HG02798 (cell line): ENCODE data around the gene PROCA1.
A peak's percentile ranks its signal among the peaks of the same experiment; 100 is the strongest.

Experiments
- ATAC-seq: cut with Tn5 transposase; IDR thresholded peaks from one replicate; pipeline ENCODE4 v1.9.1; 2021; ENCODE audit warnings: mild to moderate bottlenecking; ENCODE audit not compliant: unreplicated experiment, poor library complexity

Gene PROCA1

DNA sequence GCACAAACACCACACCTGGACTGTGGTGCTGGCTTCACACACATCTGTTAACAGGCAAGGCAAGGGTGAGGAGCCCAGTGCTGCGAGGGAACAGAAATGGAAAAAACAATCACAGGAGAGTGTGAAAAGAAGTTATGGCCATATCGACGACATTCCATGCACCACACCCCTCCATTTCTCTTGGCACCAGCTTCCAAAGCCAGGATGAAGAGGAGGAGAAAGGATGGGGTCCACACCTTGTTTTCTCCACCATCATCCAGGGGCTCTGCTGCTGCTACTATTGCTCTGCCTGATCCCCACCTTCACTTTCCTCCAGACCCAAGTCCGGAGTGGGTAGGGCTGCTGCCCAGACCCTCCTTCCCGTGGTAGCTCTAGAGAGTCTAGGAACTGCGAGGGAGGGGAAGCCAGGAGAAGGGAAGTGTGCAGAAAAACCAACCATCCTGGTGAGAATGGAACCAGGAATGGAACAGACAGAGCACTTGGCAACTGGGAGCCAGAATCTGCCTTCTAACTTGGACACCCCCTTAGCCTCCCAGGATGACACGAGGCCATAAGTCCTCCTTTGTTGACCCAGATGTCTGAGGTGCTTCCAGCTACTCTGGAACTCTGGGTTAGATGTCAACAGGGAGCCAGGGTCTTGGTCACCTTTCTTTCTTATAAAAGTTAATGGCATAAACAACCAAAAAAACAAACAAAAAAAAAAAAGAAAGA lies 1.2 kb upstream of the PROCA1 start:
- ATAC-seq, result no peak

DNA sequence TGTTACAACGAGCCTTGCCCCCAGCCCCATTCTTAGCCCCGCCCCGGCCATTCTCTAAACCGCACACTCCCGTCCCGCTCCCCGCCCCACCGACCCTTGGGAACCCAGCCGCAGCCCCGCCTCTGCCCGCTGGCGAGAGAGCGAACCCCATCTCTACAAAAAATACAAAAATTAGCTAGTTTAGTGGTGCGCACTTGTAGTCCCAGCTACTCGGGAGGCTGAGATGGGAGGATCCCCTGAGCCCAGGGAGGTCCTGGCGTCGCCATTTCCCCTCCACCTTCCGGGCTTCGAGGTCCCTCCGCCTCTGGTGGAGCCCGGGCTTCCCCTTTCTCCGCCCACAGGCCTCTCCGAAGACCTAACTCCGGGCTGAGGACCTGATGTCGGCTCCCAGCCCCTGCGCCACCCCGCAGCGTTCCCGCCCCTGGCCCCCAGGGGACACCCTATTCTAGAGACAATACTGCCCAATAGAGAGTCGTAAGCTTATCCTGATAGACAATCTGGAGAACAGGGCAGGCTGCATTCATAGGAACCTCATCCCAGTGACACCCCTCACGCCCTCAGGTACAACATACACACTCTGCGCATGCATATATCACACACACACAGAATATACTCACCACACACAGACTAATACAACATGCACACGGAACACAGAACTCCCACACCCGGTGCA lies 480 bp upstream of the PROCA1 start:
- ATAC-seq, result no peak

DNA sequence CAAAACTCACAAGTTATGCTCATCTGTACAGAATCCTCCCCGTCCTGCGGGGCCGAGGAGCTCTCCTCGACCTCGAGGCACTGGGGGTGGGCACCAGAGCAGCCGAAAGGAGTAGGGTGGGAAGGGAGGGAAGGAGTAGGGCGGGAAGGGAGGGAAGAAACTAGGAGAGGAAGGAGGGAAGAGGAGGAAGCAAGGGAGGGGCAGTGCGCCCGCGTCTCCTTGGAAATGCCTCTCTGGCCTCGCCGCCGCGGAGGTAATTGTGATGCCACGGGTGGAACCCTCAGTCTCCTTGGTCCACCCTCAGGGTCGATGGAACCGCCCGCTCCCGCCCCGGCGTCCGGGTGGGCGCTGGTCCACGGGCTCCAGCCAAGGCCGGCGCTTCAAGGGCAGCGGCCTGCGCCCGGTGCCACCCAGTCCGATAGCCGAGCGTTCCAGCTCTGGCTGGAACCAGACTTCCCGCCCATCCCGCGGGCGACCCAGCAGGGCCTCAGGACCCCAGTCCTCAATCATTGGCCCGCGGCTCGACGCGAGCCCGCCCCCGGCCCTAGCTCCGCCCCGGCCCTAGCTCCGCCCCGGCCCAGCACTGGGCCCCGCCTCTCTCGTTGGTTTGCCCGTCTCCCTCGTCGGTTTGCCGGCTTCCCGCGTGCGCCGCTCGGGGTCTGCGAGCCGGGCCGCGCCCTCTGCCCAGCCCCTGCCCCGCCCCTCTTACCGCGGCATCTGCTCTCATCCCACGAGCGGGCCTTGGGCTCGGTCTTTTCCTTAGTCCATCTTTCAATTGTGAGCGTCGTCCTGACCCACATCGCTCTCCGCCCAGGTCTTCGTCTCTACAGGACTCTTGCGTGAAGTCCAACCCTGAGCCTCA lies 596 bp downstream of the PROCA1 start:
- peak; percentile 88 for ATAC-seq

DNA sequence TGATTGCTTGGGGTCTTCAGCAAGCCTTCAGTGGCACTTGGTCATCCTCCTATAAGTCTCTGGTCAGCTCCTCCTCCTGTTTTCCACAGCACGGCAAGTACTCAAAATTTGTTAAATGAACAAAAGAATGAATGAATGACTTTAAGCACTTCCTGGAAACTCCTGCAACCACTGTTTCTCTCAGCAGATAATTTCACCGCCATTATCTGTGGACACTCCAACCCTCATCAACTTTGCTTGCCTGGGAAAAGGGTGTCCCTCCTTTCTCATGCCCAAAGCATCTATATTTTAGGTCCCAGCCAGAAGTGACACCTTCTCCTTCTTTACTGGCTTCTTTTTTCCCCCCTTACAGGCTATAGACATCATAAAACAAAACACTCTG lies 4.4 kb downstream of the PROCA1 start:
- no peak for ATAC-seq

DNA sequence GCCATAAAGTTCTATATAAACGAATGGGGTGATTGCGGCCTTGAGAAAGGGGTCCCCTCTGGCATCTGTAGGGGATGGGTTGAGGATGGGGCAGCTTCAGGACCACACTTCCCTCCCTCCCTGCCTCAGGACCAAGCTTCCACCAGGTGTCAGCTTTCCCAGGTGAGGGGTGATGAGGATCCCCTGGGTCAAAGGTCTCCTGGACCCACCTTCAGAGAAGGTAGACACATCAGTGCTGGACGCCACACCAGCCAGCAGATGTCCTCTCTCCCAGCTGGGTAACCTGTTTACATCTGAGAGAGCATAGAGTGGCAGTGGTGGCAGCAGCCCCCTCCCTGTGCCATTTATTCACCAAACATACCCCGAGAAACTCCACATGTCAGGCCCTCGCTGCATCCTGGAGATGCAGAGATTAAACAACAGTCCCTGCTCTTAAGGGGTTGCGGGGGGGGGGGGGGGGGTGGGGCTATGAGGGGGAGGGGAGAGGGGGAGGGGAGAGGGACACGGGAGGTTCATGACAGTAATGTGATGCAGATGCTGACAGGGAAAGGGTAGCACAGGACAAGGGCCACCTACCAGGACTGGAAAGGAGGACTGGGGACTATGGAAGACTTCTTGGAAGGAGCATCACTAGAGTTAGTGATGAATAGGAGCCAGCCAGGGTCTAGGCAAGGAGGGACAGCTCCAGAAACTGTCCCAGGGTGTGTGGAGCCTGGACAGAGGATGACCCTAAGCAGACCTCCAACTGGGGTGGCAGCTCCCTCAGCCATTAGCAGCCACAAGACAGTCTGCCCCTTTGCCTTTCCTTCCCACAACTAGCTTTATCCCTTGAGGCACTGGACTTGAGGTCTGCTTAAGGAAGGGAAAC lies 5.0 kb downstream of the PROCA1 start:
- no peak for ATAC-seq

DNA sequence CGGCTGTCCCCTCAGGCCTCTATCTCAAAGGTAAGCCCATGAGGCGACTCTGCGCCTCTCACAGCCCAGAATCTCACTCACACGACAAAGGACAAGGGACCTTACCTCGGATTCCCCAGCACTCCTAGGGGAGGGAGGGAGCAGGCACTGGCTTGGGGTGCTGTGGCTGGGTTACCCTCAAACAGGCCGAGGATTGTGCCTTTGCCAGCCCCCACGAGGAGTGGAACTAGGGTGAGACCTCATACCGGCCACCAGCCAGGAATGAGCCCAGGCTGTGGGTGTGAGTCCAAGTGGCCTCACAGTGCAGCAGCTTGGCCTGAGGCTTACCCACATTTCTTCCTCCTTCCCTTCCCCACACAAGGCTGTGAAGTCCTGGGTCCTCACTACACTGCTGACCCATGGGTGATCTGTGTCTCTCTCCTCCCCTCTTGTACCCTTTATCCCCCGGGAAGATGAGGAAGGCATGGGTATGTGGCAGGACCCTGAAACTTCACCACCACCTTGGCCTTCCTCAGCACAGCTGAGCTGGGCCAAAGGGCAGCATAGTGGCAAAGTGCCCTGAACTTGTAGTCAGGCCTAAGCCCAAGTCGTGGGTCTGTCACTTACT lies 5.9 kb downstream of the PROCA1 start:
- no peak for ATAC-seq

DNA sequence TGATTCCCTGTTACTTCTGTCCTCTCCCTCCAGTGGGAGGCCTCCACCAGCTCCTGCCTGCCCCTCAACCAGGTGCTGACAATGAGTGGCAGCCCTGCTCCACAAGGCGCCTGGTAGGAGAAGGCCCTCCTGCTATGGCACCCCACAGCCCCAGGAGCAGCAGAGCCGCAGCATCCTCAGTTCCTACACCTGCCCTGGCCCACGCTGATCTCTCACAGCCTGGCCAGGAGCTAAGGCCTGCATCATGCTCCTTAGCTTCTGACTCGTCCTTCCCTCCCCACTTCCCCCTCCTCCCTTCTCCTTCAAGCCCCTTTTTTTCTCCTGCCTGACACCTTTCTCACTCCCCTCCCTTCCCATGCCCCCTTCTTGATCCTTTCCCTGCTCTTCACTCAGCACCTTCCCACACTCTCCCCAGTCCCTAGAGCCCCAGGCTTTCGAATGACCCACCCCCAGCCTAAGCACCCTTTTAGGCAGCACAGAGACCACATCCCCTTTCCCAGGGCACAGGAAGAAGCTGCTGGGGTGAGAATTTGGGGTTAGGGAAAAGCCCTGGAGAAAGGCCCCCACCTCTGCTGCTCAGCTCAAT lies 6.5 kb downstream of the PROCA1 start:
- ATAC-seq, result no peak

DNA sequence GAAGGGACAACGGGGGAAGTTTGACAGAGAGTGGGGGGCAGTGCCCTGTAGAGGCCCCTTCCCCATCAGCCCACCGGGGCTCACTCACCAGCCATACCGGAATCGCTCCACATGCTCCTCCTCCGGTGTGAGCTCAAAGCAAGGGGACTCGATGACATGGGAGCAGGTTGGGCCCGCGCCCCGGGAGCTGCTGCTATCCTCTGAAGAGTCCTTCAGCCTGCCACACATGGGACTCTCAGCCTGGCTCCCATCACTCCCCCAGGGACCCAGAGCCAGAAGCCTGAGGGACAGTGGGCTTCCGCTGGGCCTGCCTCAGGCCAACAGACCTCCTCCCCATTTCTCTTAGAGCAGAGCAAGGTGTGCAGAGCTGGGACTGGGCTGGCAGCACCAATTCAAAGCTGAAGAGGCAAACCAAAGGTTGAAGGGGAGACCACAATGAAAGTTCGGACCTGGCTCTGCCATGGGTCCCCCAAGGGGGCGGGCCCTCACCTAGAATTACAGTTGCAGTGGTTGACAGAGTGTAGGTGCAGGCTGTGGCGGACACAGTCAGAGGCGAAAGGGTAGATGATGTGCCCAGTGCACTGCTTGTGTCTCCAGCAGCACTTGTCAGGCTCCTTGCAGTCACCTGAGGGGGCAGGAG lies 7.3 kb downstream of the PROCA1 start:
- ATAC-seq, result no peak

DNA sequence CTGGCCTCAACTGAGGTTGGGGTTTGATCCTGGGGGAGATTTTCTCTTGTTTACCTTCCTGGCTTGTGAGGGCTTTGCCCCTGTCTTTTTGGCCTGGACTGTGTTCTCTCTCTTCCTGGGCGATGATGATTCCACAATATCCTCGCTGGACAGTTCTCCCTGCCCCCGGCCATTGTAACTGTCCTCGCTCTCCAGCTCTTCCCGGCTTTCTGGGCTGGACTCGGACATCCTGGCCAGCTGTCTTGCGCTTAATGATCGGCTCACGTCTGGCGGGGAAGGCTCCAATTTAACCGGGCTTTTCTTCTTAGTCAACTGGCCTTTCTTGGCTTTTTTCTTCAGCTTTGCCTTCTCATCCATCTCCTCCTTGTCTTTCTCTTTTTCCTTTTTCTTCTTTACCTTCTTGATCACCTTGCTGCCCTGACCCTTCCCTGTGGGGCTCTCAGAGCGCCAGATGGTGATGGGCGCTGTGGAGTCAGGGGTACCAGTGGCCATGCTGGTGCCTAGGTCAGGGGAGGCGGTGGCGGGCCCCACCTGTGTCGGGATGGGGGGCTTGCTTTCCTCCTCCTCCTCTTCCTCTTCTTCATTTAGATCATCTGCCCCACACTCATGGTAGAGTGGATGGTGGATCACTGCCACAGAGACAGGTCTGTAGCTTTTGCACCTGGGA lies 8.0 kb downstream of the PROCA1 start:
- no peak for ATAC-seq

DNA sequence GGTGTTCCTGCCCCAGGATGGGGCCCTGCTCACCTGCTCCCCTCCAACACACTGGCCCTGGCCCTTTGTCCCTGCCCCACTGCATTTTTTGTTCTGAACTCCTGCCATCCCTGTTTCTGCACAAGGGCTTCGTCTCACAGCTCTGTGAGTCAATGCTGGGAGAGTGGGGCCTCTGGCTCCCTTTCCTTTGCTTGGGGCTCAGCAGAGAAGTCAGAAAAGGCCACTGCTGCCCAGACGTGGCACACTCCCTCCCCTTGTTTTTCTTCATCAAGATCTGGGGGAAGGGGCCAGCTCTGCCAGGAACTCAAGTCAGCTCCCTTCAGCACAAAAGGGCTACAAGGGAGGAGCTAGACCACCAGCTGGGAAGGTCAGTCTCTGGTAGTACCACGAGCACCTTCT lies 8.9 kb downstream of the PROCA1 start:
- no peak for ATAC-seq

DNA sequence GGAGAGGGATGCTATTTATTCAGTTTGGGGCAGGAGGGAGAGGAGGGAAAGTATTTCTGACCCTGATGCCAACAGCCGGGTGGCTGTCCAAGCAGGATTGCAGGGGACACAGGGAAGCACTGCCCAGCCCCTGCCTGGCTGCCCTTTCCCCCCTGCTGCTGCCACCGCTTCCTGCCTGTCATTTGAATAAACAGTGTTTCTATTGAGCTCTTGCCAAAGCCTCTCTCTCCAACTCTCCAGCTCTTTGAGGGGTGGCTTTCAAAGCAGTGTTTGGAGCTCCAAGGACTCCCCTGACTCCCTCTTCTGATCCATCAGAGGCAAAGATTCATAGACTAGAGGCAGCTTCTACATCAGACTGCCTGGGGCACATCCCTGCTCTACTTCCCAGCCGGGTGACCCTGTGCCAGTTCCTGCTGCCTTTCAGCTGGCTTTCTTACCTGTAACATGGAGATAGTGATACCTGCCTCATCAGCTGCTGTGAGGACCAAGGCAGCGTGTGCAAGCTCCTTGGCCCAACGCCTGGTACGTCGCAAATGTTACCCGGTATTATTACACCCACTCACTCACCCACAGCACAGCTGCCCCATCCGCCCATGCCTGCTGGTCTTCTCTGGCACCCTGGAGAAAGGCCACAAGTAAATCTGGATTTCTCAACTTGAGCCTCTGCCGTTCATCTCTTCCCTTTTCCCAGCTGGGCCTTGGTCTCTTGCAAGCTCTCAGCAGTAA lies 9.5 kb downstream of the PROCA1 start:
- no peak for ATAC-seq

DNA sequence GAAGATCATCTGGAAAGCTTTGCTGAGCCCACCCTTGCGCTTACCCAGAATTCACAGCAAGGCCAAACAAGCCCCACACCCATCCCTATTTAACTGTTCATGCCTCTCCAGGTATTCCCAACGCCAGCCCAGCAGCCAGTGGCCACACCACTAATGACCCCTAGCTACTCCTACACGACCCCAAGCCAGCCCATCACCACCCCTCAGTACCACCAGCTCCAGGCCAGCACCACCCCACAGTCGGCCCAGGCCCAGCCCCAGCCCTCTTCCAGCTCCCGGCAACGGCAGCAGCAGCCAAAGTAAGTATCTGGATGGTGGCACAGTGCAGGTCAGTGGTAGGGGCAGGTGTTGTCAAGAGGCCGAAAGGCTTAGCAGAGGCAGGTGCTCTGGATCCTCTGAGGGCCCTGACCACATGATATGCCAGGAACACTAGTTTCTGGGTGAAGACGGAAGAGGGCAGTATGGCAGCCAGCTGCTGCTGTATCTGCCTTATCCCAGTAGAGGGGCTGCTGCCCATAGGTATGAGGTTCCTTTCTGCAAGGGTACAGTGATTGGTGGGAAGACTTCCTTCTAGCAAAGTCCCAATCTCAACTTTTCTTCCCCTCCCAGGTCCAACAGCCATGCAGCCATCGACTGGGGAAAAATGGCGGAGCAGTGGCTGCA lies 10.7 kb downstream of the PROCA1 start:
- no peak for ATAC-seq

DNA sequence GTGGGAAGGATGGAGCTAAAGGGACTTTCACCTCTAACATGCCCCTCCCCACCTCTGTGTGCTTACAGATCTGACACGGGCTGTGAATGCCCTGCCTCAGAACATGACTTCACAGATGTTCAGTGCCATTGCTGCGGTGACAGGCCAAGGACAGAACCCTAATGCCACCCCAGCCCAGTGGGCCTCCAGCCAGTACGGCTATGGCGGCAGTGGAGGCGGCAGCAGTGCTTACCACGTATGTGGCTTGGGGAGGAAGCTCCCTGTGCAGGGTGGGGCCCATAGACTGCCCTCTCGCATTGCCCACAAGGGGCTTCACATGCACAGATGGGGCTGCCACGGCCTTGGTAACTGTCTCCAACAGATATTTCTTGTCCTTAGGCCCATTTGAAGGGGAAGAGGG lies 11.4 kb downstream of the PROCA1 start:
- no peak for ATAC-seq

DNA sequence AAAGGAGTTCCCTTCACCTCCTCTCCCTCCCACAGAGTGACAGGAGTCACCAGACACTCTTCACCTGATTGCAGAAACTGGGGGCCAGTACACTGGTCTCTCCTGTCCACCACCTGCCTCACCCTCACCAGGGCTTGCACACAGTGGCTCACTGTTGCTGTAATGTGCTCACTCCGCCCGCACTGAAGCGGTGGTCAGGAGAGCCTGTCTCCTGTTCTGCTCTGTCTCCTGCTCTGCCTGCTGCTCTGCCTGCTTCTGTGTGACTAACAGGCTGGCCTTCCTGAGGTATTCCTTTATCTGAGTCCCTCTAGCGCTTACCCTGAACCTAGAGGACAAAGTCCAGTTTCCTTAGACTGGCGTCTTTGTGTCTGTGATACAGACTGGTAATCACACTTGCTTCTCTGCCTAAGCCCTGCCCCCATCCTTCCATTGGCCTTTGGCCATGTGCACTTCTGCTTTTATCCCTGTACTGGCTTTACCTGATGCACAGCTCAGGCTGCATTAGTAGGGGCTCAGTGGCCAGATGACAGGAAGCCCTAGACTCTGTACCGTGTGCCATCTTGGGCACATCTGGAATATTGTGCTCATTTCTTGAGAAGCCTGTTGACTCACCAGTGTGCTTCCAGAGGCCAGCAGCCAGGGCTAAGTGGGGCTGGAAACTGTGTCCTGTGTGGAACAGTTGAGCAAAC lies 13.3 kb downstream of the PROCA1 start:
- ATAC-seq, result no peak

DNA sequence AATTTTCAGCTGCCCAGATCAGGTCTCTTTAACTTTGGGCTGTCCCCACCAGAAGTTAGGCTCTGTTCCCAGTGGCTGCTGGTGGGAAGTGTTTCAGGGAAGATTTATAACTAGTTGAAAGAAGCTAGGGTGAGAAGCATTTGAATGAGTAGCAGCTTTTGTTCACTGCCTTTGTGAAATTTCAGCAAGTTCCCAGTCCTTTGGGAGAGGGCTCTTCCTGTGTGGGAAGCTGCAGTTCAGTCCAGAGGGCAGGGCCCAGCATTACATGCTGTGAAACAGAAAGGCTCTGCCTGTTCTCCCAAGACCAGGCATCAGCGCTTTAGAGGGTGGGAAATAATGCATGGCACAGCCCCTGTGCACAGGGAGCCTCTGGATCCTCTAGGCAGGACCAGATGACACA lies 17.8 kb downstream of the PROCA1 start:
- ATAC-seq, result no peak

DNA sequence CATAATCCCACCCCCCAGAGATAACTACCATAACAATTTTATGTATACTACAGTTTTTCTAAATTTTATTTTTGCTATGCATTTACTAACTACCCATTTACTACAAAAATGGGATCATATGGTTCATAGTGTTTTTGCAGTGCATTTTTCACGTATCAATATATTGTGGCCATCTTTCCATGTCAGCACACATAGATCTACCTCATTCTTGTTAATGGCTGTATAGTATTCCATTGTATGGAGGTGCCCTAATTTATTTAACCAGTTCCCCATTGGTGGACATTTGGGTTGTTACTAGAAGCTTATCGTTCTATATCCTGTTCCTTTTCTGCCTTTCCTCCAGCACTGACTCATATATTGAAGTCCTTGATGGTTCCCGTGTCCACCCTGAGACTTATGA lies 22.7 kb downstream of the PROCA1 start:
- ATAC-seq, result no peak

DNA sequence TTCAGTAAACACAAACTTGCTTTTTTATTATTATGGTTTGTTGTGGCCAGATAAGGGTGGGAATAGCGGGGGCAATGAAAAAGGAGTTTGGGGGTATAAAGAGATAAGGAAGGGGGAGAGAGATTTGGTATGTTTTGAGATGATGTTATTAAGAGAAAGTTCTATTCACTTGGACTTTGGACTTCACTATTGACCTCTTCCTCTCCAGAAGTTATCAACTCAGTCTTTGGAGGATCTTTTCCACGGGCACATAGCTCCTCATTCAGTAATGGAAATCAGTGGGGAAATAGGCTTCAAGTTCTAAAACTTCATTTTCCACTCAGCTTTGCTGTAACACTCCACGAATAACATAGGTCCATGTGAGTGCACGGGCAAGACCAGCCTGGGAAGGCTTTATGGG lies 23.2 kb downstream of the PROCA1 start:
- no peak for ATAC-seq
